KBM-7 (cell line): ENCODE data around the gene NHSL2.
"Not testable (repeated sequence)": the region's sequence is repeated elsewhere in the genome, so short reads cannot be mapped to it uniquely, and the experiment has no call there.

Experiments
- DNase-seq: peaks from one replicate; pipeline ENCODE4 v3.0.0-alpha.2; 2015
- in situ Hi-C: fragments of 300-500 bp; cut with MboI; formaldehyde crosslinking; loops from 2 replicates; pipeline ENCODE4 v1.14.3; 2020; ENCODE audit warnings: low sequenced_read_pairs, low pct_unique_long_range_greater_than_20kb, mixed read lengths

Gene NHSL2

GRCh38 chrX:72131317-72132294, 221.0 kb downstream of the NHSL2 start, which contains the start of gene RTL5:
Gene RTL5 (minus strand): TSS chrX:72131915.
- peak; percentile 79 for DNase-seq
- in situ Hi-C loops, result no loop called here

GRCh38 chrX:72132456-72132855, 221.8 kb downstream of the NHSL2 start:
- no peak for DNase-seq
- in situ Hi-C loops, result no loop called here

- no peak for DNase-seq
- in situ Hi-C loops, result no loop called here
These were observed 223.4 kb downstream of the NHSL2 start for GRCh38 chrX:72133851-72134546.

- no peak for DNase-seq
- in situ Hi-C loops, result no loop called here
These were observed 227.3 kb downstream of the NHSL2 start for GRCh38 chrX:72137846-72138495.

GRCh38 chrX:72139538-72139937, 228.9 kb downstream of the NHSL2 start:
- in situ Hi-C loops, result no loop called here
- no peak for DNase-seq

GRCh38 chrX:72141372-72142004, 230.8 kb downstream of the NHSL2 start:
- no peak for DNase-seq
- in situ Hi-C loops, result no loop called here

- DNase-seq, result peak; percentile 35
- in situ Hi-C loops, result no loop called here
These were observed 231.6 kb downstream of the NHSL2 start for GRCh38 chrX:72142094-72142793.

GRCh38 chrX:72142794-72143608, 232.4 kb downstream of the NHSL2 start:
- in situ Hi-C loops, result no loop called here

GRCh38 chrX:72143609-72143907, 232.9 kb downstream of the NHSL2 start:
- no peak for DNase-seq
- in situ Hi-C loops, result no loop called here

More at GRCh38 chrX:72142794-72143608, 232.4 kb downstream of the NHSL2 start:
- DNase-seq, result no peak

- in situ Hi-C loops, result no loop called here
- no peak for DNase-seq
These were observed 234.5 kb downstream of the NHSL2 start for GRCh38 chrX:72145181-72145580.

GRCh38 chrX:72146527-72146926, 235.9 kb downstream of the NHSL2 start:
- DNase-seq, result no peak
- in situ Hi-C loops, result no loop called here

GRCh38 chrX:72158773-72159172, 248.1 kb downstream of the NHSL2 start:
- no peak for DNase-seq
- in situ Hi-C loops, result no loop called here

GRCh38 chrX:72159769-72160168, 249.1 kb downstream of the NHSL2 start:
- in situ Hi-C loops, result no loop called here

GRCh38 chrX:72165551-72165950, 254.9 kb downstream of the NHSL2 start:
- DNase-seq, result no peak
- in situ Hi-C loops, result no loop called here

More at GRCh38 chrX:72159769-72160168, 249.1 kb downstream of the NHSL2 start:
- no peak for DNase-seq

GRCh38 chrX:72169008-72169728, 258.5 kb downstream of the NHSL2 start:
- in situ Hi-C loops, result no loop called here
- no peak for DNase-seq

- in situ Hi-C loops, result not testable (repeated sequence)
These were observed 265.6 kb downstream of the NHSL2 start for GRCh38 chrX:72176289-72176688.

GRCh38 chrX:72176981-72177380, 266.3 kb downstream of the NHSL2 start:
- in situ Hi-C loops, result no loop called here
- DNase-seq, result no peak

More at GRCh38 chrX:72176289-72176688, 265.6 kb downstream of the NHSL2 start:
- DNase-seq, result not testable (repeated sequence)
